ENCODE data around the gene LARP6. TPM values are rescaled to one million over a fixed set of nuclear protein-coding genes. Genes with fewer than 3 reads are reported as not detected.

The LARP6 gene
- total and polyA plus RNA-seq, 2 of the 13 experiments (the other 11 are each of a cell fraction or from before 2014, with no cell fraction given) = 2.9 to 8.2 TPM

DNA sequence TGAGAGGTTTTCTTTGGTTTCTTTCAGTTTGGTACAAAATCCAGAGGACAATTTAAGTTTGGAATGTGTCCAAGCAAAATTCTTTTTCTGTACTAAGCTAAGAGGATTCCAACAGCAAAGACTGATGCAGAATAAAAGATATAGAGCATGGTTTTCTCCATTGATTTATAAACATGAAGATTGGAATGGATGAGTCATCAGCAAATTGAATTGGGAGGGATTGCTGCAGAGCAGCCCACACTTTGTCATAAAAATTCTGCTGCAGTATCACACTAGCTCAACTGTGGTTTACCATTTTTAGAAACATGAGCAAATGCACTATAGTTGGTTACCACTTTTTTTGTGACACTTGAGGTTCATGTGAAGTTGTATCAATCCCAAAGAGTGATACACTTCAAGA is 16.1 kb upstream of the LARP6 start (continued):
- TF ChIP-seq ZNF512 (CRISPR knock-in tag; IDR thresholded peaks at IDR 0.05) = no peak

DNA sequence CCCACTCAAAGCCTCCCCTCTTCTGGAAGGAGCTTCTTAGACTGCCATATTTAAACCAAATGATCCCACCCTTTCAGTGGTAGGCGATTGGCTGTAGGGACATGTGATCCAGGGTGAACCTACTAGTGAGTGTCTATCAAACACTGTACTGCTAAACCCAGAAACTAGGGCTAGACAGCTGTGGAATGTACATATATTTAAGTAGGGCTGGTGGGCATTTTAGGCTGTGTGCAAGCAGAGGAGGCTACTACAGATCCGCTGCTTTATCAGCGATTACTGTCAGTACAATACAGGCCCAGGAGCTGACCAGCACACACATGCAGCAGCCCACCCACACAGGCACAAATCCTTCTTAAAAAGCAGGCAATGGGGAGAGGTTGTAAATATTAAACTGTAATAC is 15.4 kb upstream of the LARP6 start:
- Histone ChIP-seq H3K27me3 (ENCODE audit: control insufficient read depth in 1 of 2, insufficient read depth in 2 of 2, low read length in 2 of 2) (no peaks in the 10 kb centered on the region), H3K4me3 (replicated peaks in 1 of 3; ENCODE audit: insufficient read depth in 1 of 3, low read depth in 2 of 3, low read length in 3 of 3) (no peak overlapping the region), H4K20me1 (ENCODE audit: insufficient read depth, low read length) (no peaks in the 10 kb centered on the region), H3K9me3 (ENCODE audit: low read length) (no peaks in the 10 kb centered on the region), H3K4me2 (ENCODE audit: low read depth, low read length) (no peak overlapping the region), H3K27ac (ENCODE audit: extremely low read length, insufficient read depth, low read length) (no peak overlapping the region), H3K36me3 (replicated peaks in 1 of 2; ENCODE audit: control insufficient read depth in 1 of 2, insufficient read depth in 2 of 2, low read length in 2 of 2) (no peaks in the 10 kb centered on the region), H2AFZ (ENCODE audit: low read length) (no peak overlapping the region), H3K4me1 (ENCODE audit: insufficient read depth, low read length) (peaks cover 15% of the 10 kb centered on the region), H3K79me2 (ENCODE audit: insufficient read depth, low read length) (no peaks in the 10 kb centered on the region), H3K9ac (ENCODE audit: insufficient read depth, low read depth, low read length) (no peak overlapping the region)
- 21% methylated on average over 1 of the region's 3 CpGs for WGBS (ENCODE audit: low lambda C conversion rate)
- in situ Hi-C loops (cut with HindIII; ENCODE audit: extremely low pct_ligation_motif_present, low pct_unique_long_range_greater_than_20kb) = no loop called here
- ATAC-seq (no peak), DNase-seq (ENCODE audit: low spot score) (no peak), FAIRE-seq (no peak)
- CTCF ChIA-PET (ENCODE audit: low intra/inter-chr PET ratio, low total read pairs) = no interaction called here
- POLR2A ChIA-PET = interaction anchor here (1.3 to 1.6 kb wide), 3 partner anchors 10 to 15 kb away, joined by 3 to 5 read pairs (median 5); partner anchors contain the start of gene LARP6
- intact Hi-C loops (cut with micrococcal nuclease; ENCODE audit: unreplicated experiment) = no loop called here
- TF ChIP-seq ZBTB1 (CRISPR knock-in tag; IDR thresholded peaks at IDR 0.05; ENCODE audit: borderline replicate concordance) = no peak
- TF ChIP-seq ZNF660 (CRISPR knock-in tag; IDR thresholded peaks at IDR 0.05; ENCODE audit: borderline replicate concordance, low read depth) = no peak
- TF ChIP-seq, protein P1, sequence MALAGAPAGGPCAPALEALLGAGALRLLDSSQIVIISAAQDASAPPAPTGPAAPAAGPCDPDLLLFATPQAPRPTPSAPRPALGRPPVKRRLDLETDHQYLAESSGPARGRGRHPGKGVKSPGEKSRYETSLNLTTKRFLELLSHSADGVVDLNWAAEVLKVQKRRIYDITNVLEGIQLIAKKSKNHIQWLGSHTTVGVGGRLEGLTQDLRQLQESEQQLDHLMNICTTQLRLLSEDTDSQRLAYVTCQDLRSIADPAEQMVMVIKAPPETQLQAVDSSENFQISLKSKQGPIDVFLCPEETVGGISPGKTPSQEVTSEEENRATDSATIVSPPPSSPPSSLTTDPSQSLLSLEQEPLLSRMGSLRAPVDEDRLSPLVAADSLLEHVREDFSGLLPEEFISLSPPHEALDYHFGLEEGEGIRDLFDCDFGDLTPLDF (CRISPR knock-in tag; IDR thresholded peaks at IDR 0.05) = no peak
- TF ChIP-seq ZFP90 (CRISPR knock-in tag; IDR thresholded peaks at IDR 0.05; ENCODE audit: borderline replicate concordance) = no peak
- TF ChIP-seq E2F2 (CRISPR knock-in tag; IDR thresholded peaks at IDR 0.05; ENCODE audit: borderline replicate concordance) = no peak
- TF ChIP-seq PBX3 (CRISPR knock-in tag; IDR thresholded peaks at IDR 0.05; ENCODE audit: borderline replicate concordance) = no peak
- no peak for TF ChIP-seq BORCS8-MEF2B (CRISPR knock-in tag; IDR thresholded peaks at IDR 0.05)
- no peak for TF ChIP-seq ZNF124 (CRISPR knock-in tag; IDR thresholded peaks at IDR 0.05)
- TF ChIP-seq MEIS2 (CRISPR knock-in tag; IDR thresholded peaks at IDR 0.05) = no peak
- TF ChIP-seq, protein P2, sequence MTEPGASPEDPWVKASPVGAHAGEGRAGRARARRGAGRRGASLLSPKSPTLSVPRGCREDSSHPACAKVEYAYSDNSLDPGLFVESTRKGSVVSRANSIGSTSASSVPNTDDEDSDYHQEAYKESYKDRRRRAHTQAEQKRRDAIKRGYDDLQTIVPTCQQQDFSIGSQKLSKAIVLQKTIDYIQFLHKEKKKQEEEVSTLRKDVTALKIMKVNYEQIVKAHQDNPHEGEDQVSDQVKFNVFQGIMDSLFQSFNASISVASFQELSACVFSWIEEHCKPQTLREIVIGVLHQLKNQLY (CRISPR knock-in tag; IDR thresholded peaks at IDR 0.05) = no peak
- TF ChIP-seq BCL6 (CRISPR knock-in tag; IDR thresholded peaks at IDR 0.05) = no peak
- BruUV-seq (replicated peaks) = no TSS peak
